B cell (primary cell): ENCODE data around the gene LRRC31. TPM values are rescaled to one million over a fixed set of nuclear protein-coding genes. Genes with fewer than 3 reads are reported as not detected.

ENCODE experiments used
- ATAC-seq: fragments of 200-7000 bp; cut with Tn5 transposase; one replicate; pipeline ENCODE4 v1.10.0; 2021; ENCODE audit warnings: low read depth, mild to moderate bottlenecking, moderate number of reproducible peaks, moderate library complexity
- CTCF ChIA-PET: fragments of 350-600 bp; sonication (Branson Sonifier 250); formaldehyde crosslinking; loops from one replicate; lab custom pipeline; 2021; ENCODE audit warnings: antibody characterized with exemption, inconsistent platforms; lab: Charles Lee
- POLR2A ChIA-PET: fragments of 350-600 bp; sonication (Branson Sonifier 250); formaldehyde crosslinking; loops from one replicate; lab custom pipeline; 2021; ENCODE audit warnings: antibody characterized with exemption; lab: Charles Lee
- DNase-seq: peaks from one replicate; pipeline ENCODE4 v3.0.0; 2013
- H2AFZ ChIP-seq: 2 replicates; pipeline ENCODE4 v1.6.1; 2012; ENCODE audit warnings: mild to moderate bottlenecking, low read depth, low read length; ENCODE audit not compliant: insufficient read depth, poor library complexity, severe bottlenecking
- H3K27ac ChIP-seq, 2 donors: 1 replicate in 1 of 2; 2 replicates in 1 of 2; pipeline ENCODE4 v1.5.1; 2012 to 2013; ENCODE audit warnings: low read length in 2 of 2, mild to moderate bottlenecking in 2 of 2, moderate library complexity in 1 of 2
- H3K27me3 ChIP-seq, 4 experiments: fragments of 200-600 bp in 1 of 4; sonication (generic) in 1 of 4; replicated peaks in 1 of 4; 1 replicate in 2 of 4; 2 replicates in 2 of 4; pipeline versions ENCODE4 v1.6.1 to v1.7.0; 2013 to 2016; ENCODE audit warnings: low read length in 3 of 4, mild to moderate bottlenecking in 2 of 4, mixed read lengths in 1 of 4, moderate library complexity in 1 of 4; ENCODE audit not compliant: insufficient read depth in 4 of 4, control insufficient read depth in 3 of 4; ENCODE audit errors: control extremely low read depth in 1 of 4
- H3K36me3 ChIP-seq, 2 experiments: replicated peaks in 1 of 2; 1 replicate in 1 of 2; 2 replicates in 1 of 2; pipeline versions ENCODE4 v1.6.1 to v1.7.1; 2013; ENCODE audit warnings: low read length in 1 of 2; ENCODE audit not compliant: insufficient read depth in 2 of 2, control insufficient read depth in 1 of 2; ENCODE audit errors: control extremely low read depth in 1 of 2, extremely low read depth in 1 of 2
- H3K4me1 ChIP-seq, 2 donors: fragments of 200-600 bp in 1 of 2; sonication (generic) in 1 of 2; 1 replicate in 1 of 2; 2 replicates in 1 of 2; pipeline versions ENCODE4 v1.5.1 to v1.6.1; 2013 to 2017; ENCODE audit warnings: low read length in 2 of 2; ENCODE audit not compliant: control insufficient read depth in 2 of 2, insufficient read depth in 2 of 2
- H3K4me2 ChIP-seq: replicated peaks from 2 replicates; pipeline ENCODE3; 2012; ENCODE audit warnings: mild to moderate bottlenecking, low read depth, low read length; ENCODE audit not compliant: poor library complexity, severe bottlenecking
- H3K4me3 ChIP-seq, 5 experiments: fragments of 200-600 bp in 1 of 5; sonication (generic) in 1 of 5; 1 replicate in 3 of 5; 2 replicates in 2 of 5; pipeline versions ENCODE4 v1.5.1 to v1.7.0; 2011 to 2016; ENCODE audit warnings: low read length in 4 of 5, mild to moderate bottlenecking in 4 of 5, low read depth in 2 of 5, control low read depth in 1 of 5, moderate library complexity in 1 of 5; ENCODE audit not compliant: insufficient read depth in 1 of 5; ENCODE audit errors: control extremely low read depth in 1 of 5, extremely low read depth in 1 of 5
- H3K79me2 ChIP-seq: fragments of 200-600 bp; sonication (generic); one replicate; pipeline ENCODE4 v1.6.0; 2016; ENCODE audit warnings: low read length; ENCODE audit not compliant: control insufficient read depth, insufficient read depth
- H3K9ac ChIP-seq: fragments of 200-600 bp; sonication (generic); 2 replicates; pipeline ENCODE4 v1.6.1; 2017; ENCODE audit warnings: mild to moderate bottlenecking, low read length, moderate library complexity
- H3K9me3 ChIP-seq, 3 donors: one replicate each; pipeline versions ENCODE4 v1.6.1 to v1.7.1; 2013; ENCODE audit warnings: low read length in 2 of 3; ENCODE audit not compliant: control insufficient read depth in 2 of 3, insufficient read depth in 1 of 3; ENCODE audit errors: control extremely low read depth in 1 of 3
- H4K20me1 ChIP-seq: 2 replicates; pipeline ENCODE4 v1.6.0; 2012; ENCODE audit warnings: mild to moderate bottlenecking, low read length; ENCODE audit not compliant: insufficient read depth, control insufficient read depth, poor library complexity, severe bottlenecking
- H3K27ac Mint-ChIP-seq: one replicate; pipeline ENCODE4 v1.8.0; 2021; ENCODE audit warnings: mixed read lengths
- H3K27me3 Mint-ChIP-seq: one replicate; pipeline ENCODE4 v1.8.0; 2021; ENCODE audit warnings: mixed read lengths
- H3K4me1 Mint-ChIP-seq: one replicate; pipeline ENCODE4 v1.8.0; 2021; ENCODE audit warnings: mixed read lengths
- H3K4me3 Mint-ChIP-seq: one replicate; pipeline ENCODE4 v1.8.0; 2021; ENCODE audit warnings: mixed read lengths
- H3K9me3 Mint-ChIP-seq: one replicate; pipeline ENCODE4 v1.8.0; 2022; ENCODE audit warnings: mixed read lengths; ENCODE audit not compliant: insufficient read depth
- CTCF ChIP-seq: fragments of 200-600 bp; IDR thresholded peaks from one replicate; pipeline ENCODE4 v1.8.0; 2022; ENCODE audit warnings: antibody characterized with exemption, mild to moderate bottlenecking
- EZH2 ChIP-seq: IDR thresholded peaks from 2 replicates; pipeline ENCODE4 v1.6.1; 2012; ENCODE audit warnings: borderline replicate concordance, low read depth, mild to moderate bottlenecking, moderate library complexity, low read length; ENCODE audit not compliant: insufficient read depth, poor library complexity, severe bottlenecking
- WGBS: methylation state at CpG from one replicate; pipeline ENCODE4 v1.1.5; 2013; ENCODE audit warnings: missing lambda C conversion rate; ENCODE audit not compliant: insufficient coverage; 5-methylcytosine and 5-hydroxymethylcytosine counted together
- intact Hi-C: fragments of 100-400 bp; cut with micrococcal nuclease; formaldehyde crosslinking; loops from one replicate; pipeline ENCODE4 v1.10.0; 2022
- polyA plus RNA-seq: library from polyadenylated mRNA; depleted of rRNA; stranded (reverse); fragments of >200 nt; gene quantifications from 2 replicates; pipeline ENCODE4 v1.2.3, GENCODE V29; 2012
- total RNA-seq, 2 donors: library from RNA; stranded (reverse); fragments of 120-200 nt in 1 of 2; gene quantifications; 1 replicate in 1 of 2; 2 replicates in 1 of 2; pipeline versions ENCODE4 v1.2.3 to v1.2.4, GENCODE V29; 2013 to 2022

Gene LRRC31
- total and polyA plus RNA-seq, 2 donors (not counting 1 experiment from before 2014, with no cell fraction given) = not detected

GRCh38 chr3:169879013-169879557, 9.3 kb upstream of the LRRC31 start:
- WGBS = 87% methylated on average over 5 of the region's 8 CpGs
- H3K9me3 ChIP-seq = no peaks in the 10 kb centered on the region
- peaks cover 11% of the 10 kb centered on the region for H3K4me1 Mint-ChIP-seq
- no peaks in the 10 kb centered on the region for H3K79me2 ChIP-seq
- DNase-seq = no peak
- intact Hi-C loops = no loop called here
- peaks cover 3 to 4% of the 10 kb centered on the region in 2 donors for H3K4me1 ChIP-seq
- ChIA-PET CTCF (no interaction called here), POLR2A (no interaction called here)
- no peak overlapping the region for H3K4me3 Mint-ChIP-seq
- no peak overlapping the region for H3K27ac ChIP-seq
- no peaks in the 10 kb centered on the region for H3K9me3 Mint-ChIP-seq
- no peak overlapping the region for H3K9ac ChIP-seq
- H3K4me3 ChIP-seq = no peak overlapping the region
- H2AFZ ChIP-seq = no peak overlapping the region
- H3K36me3 ChIP-seq = no peaks in the 10 kb centered on the region
- H3K27me3 ChIP-seq = no peaks in the 10 kb centered on the region
- H4K20me1 ChIP-seq = no peaks in the 10 kb centered on the region
- no peak for ATAC-seq
- TF ChIP-seq CTCF = no peak
- no peak for TF ChIP-seq EZH2
- H3K27ac Mint-ChIP-seq = no peak overlapping the region
- no peak overlapping the region for H3K4me2 ChIP-seq
- no peaks in the 10 kb centered on the region for H3K27me3 Mint-ChIP-seq

- H3K27me3 Mint-ChIP-seq = no peaks in the 10 kb centered on the region
- no peak overlapping the region for H3K4me3 ChIP-seq
- no peak for DNase-seq
- no peaks in the 10 kb centered on the region for H3K27me3 ChIP-seq
- ATAC-seq = no peak
- 83% methylated on average over 1 of the region's 2 CpGs for WGBS
- intact Hi-C loops = no loop called here
- TF ChIP-seq EZH2 (no peak), CTCF (no peak)
- peak overlapping the region; percentile 25 for H2AFZ ChIP-seq
- no peaks in the 10 kb centered on the region for H3K9me3 Mint-ChIP-seq
- ChIA-PET POLR2A (interaction anchor here (0.6 kb wide), 1 partner anchor 18 kb away, joined by 3 read pairs; no protein-coding TSS in a partner anchor), CTCF (interaction anchor here (0.6 to 2.0 kb wide), 2 partner anchors 9 to 497 kb away, joined by 3 to 6 read pairs; no protein-coding TSS in a partner anchor)
- no peak overlapping the region for H3K9ac ChIP-seq
- no peaks in the 10 kb centered on the region for H4K20me1 ChIP-seq
- peaks cover 10 to 13% of the 10 kb centered on the region in 2 donors for H3K4me1 ChIP-seq
- no peaks in the 10 kb centered on the region for H3K36me3 ChIP-seq
- peak overlapping the region; percentile 18 for H3K4me2 ChIP-seq
- H3K79me2 ChIP-seq = no peaks in the 10 kb centered on the region
- H3K4me1 Mint-ChIP-seq = peaks cover 19% of the 10 kb centered on the region
- no peaks in the 10 kb centered on the region for H3K9me3 ChIP-seq
- H3K4me3 Mint-ChIP-seq = no peak overlapping the region
- peak overlapping the region; percentile 15 for H3K27ac Mint-ChIP-seq
- peak overlapping the region in 1 of 2 donors; percentile 14 for H3K27ac ChIP-seq
These were observed 1.6 kb upstream of the LRRC31 start for GRCh38 chr3:169871129-169871886.
